ENCODE measurements around the gene APBA3. TPM values are rescaled to one million over a fixed set of nuclear protein-coding genes. Genes with fewer than 3 reads are reported as not detected.
A peak's percentile ranks its signal among the peaks of the same experiment; 100 is the strongest.

Gene APBA3
- total RNA-seq, 2 donors from 2014 or later: 27.5 to 42.2 TPM

DNA sequence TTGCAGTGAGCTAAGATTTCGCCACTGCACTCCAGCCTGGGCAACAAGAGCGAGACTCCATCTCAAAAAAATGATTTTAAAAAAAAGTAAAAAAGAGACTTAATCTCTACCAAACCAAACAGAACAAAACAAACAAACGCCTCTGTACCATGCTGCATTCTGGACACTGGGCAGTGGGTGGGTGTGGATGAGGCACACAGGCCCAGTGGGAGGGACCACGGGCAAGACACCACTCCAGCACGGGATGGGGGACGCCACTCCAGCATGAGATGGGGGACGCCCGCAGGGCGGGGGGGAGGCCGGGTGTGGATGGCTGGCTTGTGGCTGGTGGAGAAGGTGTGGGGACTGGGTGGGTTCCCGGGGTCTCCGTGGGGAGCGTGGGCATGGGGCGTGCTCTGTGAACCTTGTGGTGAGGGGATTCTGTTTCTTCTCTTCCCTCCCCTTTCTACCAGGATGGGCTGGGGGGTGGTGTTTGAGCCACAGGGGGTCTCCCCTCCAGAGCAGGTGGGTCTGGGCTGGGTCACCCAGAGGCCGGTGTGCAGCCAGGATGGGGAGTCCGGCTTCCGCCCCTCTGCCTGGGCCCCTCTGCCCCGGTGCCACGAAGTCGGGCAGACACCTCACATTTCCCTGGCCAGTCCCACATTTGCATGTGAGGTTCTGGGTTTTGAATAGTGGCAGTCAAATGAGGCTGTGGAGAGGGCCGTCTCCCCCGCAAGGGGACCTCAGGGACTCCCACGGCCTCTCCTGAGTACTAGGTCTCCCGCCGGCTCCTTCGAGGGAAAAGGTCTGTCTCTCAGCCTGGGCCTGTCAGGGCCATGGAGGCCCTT is 48.6 kb upstream of the APBA3 start:
- Histone ChIP-seq H3K27ac (ENCODE audit: low read depth, low read length) (no peak overlapping the region), H3K9ac (ENCODE audit: extremely low read depth, low read length, poor library complexity, severe bottlenecking) (no peak overlapping the region), H3K4me3 (ENCODE audit: low read length) (no peak overlapping the region), H3K4me1 (ENCODE audit: control insufficient read depth, insufficient read depth, low read length) (no peaks in the 10 kb centered on the region), H3K36me3 (ENCODE audit: control insufficient read depth, insufficient read depth, low read length) (no peaks in the 10 kb centered on the region), H3K27me3 (ENCODE audit: control insufficient read depth, insufficient read depth, low read length, poor library complexity, severe bottlenecking) (no peaks in the 10 kb centered on the region), H3K9me3 (ENCODE audit: control insufficient read depth, low read length) (no peaks in the 10 kb centered on the region)
- Mint-ChIP-seq H3K36me3 (ENCODE audit: low read depth) (no peaks in the 10 kb centered on the region), H3K4me3 (no peak overlapping the region), H3K27ac (no peak overlapping the region), H3K27me3 (ENCODE audit: insufficient read depth) (no peaks in the 10 kb centered on the region), H3K9me3 (no peaks in the 10 kb centered on the region), H3K4me1 (no peaks in the 10 kb centered on the region)
- DNase-seq: peak; percentile 33
- TF ChIP-seq, protein P1, sequence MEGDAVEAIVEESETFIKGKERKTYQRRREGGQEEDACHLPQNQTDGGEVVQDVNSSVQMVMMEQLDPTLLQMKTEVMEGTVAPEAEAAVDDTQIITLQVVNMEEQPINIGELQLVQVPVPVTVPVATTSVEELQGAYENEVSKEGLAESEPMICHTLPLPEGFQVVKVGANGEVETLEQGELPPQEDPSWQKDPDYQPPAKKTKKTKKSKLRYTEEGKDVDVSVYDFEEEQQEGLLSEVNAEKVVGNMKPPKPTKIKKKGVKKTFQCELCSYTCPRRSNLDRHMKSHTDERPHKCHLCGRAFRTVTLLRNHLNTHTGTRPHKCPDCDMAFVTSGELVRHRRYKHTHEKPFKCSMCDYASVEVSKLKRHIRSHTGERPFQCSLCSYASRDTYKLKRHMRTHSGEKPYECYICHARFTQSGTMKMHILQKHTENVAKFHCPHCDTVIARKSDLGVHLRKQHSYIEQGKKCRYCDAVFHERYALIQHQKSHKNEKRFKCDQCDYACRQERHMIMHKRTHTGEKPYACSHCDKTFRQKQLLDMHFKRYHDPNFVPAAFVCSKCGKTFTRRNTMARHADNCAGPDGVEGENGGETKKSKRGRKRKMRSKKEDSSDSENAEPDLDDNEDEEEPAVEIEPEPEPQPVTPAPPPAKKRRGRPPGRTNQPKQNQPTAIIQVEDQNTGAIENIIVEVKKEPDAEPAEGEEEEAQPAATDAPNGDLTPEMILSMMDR (conservative IDR thresholded peaks at IDR 0.05): no peak
- 86 to 89% methylated on average over 9 to 22 of the region's 26 CpGs for WGBS, 2 experiments (ENCODE audit: insufficient coverage in 1 of 2, insufficient read length in 1 of 2)

DNA sequence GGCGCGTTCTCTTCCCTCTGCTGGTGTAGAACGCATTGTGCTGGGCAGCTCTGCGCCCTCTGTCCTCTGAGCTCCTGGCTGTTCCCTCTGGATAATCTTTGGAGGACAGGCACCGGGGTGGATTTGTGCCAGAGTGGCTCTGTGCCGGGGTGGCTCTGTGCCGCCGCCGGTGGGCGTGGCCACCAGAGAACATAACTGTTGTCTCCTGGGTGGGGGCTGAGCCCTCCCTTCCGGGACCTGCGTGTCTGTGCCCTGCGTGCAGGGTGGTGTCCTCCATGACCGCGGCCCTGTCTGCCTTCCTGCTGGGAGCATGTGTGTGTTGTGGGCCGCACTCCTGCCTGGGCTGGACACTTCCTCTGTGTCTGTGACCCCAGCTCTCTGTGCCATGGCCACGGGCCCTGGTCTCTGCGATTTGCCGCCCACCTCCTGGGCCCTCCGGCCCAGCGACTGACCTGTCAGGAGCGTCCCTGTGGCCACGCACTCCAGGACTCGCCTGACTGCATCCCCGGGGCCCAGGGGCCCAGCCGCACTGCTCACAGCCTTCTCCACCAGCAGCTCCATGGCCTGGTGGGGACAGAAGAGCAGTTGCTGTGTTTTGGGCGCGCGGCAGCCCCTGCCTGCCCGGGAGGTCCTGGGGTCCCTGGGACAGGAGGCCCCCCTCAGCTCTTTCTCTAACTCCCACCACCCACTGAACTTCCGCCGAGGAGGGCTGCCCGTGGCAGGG is 47.1 kb upstream of the APBA3 start:
- H3K4me3 ChIP-seq (ENCODE audit: low read length): no peak overlapping the region
- H3K27me3 ChIP-seq (ENCODE audit: control insufficient read depth, insufficient read depth, low read length, poor library complexity, severe bottlenecking): no peaks in the 10 kb centered on the region
- no peaks in the 10 kb centered on the region for H3K9me3 ChIP-seq (ENCODE audit: control insufficient read depth, low read length)
- no peaks in the 10 kb centered on the region for H3K36me3 Mint-ChIP-seq (ENCODE audit: low read depth)
- H3K27ac ChIP-seq (ENCODE audit: low read depth, low read length): no peak overlapping the region
- TF ChIP-seq, protein P1 (conservative IDR thresholded peaks at IDR 0.05): no peak
- H3K27ac Mint-ChIP-seq: no peak overlapping the region
- peak; percentile 44 for DNase-seq
- 94 to 97% methylated on average over 11 to 33 of the region's 33 CpGs for WGBS, 2 experiments (ENCODE audit: insufficient coverage in 1 of 2, insufficient read length in 1 of 2)
- no peaks in the 10 kb centered on the region for H3K4me1 ChIP-seq (ENCODE audit: control insufficient read depth, insufficient read depth, low read length)
- H3K36me3 ChIP-seq (ENCODE audit: control insufficient read depth, insufficient read depth, low read length): no peaks in the 10 kb centered on the region
- H3K4me3 Mint-ChIP-seq: no peak overlapping the region
- no peaks in the 10 kb centered on the region for H3K9me3 Mint-ChIP-seq
- no peaks in the 10 kb centered on the region for H3K4me1 Mint-ChIP-seq
- H3K9ac ChIP-seq (ENCODE audit: extremely low read depth, low read length, poor library complexity, severe bottlenecking): no peak overlapping the region
- no peaks in the 10 kb centered on the region for H3K27me3 Mint-ChIP-seq (ENCODE audit: insufficient read depth)

DNA sequence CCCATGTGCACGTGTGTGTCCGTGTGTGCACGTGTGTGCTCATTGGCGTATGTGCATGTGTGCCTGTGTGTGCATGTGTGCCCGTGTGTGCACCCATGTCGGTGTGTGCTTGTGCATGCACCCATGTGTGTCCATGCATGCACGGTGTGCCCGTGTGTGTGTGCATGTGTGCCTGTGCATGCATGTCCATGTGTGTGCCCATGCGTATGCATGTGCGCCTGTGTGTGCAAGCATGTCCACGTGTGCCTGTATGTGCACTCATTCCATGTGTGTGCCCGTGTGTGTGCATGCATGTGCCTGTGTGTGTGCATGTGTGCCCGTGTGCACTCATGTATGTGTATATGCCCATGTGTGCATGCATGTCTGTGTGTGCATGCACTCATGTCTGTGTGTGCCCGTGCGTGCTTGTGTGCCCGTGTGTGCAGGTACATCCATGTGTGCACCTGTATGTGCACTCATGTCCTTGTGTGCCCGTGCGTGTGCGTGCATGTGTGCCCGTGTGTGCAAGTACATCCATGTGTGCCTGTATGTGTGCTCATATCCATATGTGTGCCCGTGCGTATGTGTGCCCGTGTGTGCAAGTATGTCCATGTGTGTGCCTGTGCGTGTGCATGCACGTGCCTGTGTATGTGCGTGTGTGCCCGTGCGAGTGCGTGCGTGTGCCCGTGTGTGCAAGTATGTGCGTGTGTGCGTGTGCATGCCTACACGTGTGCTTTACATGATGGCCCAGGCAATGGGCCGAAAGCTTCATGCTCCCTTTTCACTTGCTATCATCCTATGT is 46.3 kb upstream of the APBA3 start:
- Histone ChIP-seq H3K4me1 (ENCODE audit: control insufficient read depth, insufficient read depth, low read length) (no peaks in the 10 kb centered on the region), H3K4me3 (ENCODE audit: low read length) (no peak overlapping the region), H3K9ac (ENCODE audit: extremely low read depth, low read length, poor library complexity, severe bottlenecking) (no peak overlapping the region), H3K9me3 (ENCODE audit: control insufficient read depth, low read length) (no peaks in the 10 kb centered on the region), H3K27ac (ENCODE audit: low read depth, low read length) (no peak overlapping the region), H3K36me3 (ENCODE audit: control insufficient read depth, insufficient read depth, low read length) (no peaks in the 10 kb centered on the region), H3K27me3 (ENCODE audit: control insufficient read depth, insufficient read depth, low read length, poor library complexity, severe bottlenecking) (no peaks in the 10 kb centered on the region)
- TF ChIP-seq, protein P1 (conservative IDR thresholded peaks at IDR 0.05): no peak
- 95 to 97% methylated on average over 35 of the region's 35 CpGs for WGBS, 2 experiments (ENCODE audit: insufficient coverage in 1 of 2, insufficient read length in 1 of 2)
- no peaks in the 10 kb centered on the region for H3K36me3 Mint-ChIP-seq (ENCODE audit: low read depth)
- no peaks in the 10 kb centered on the region for H3K4me1 Mint-ChIP-seq
- no peak for DNase-seq
- H3K27me3 Mint-ChIP-seq (ENCODE audit: insufficient read depth): peaks cover 3% of the 10 kb centered on the region
- no peak overlapping the region for H3K4me3 Mint-ChIP-seq
- no peaks in the 10 kb centered on the region for H3K9me3 Mint-ChIP-seq
- H3K27ac Mint-ChIP-seq: no peak overlapping the region
